ENCODE data around the gene IKZF3. TPM values are rescaled to one million over a fixed set of nuclear protein-coding genes. Genes with fewer than 3 reads are reported as not detected.

Gene IKZF3
- total RNA-seq, 2 donors from 2014 or later: 0.37 to 0.51 TPM

- DNase-seq (ENCODE audit: low spot score): no peak
- H3K27me3 ChIP-seq: peaks cover 3 to 5% of the 10 kb centered on the region in 2 donors
- H3K27ac ChIP-seq: no peak overlapping the region
- no peak for TF ChIP-seq CTCF (IDR thresholded peaks at IDR 0.05)
- H3K9me3 ChIP-seq: no peaks in the 10 kb centered on the region
- no peak overlapping the region for H3K4me3 ChIP-seq
- peaks cover 0 to 22% of the 10 kb centered on the region in 2 donors for H3K4me1 ChIP-seq
- H3K36me3 ChIP-seq: no peaks in the 10 kb centered on the region
These were observed 119.9 kb downstream of the IKZF3 start for GRCh38 chr17:39744075-39744835.

- no peak for TF ChIP-seq CTCF (IDR thresholded peaks at IDR 0.05)
- H3K36me3 ChIP-seq: no peaks in the 10 kb centered on the region
- no peak overlapping the region for H3K4me3 ChIP-seq
- H3K9me3 ChIP-seq: no peaks in the 10 kb centered on the region
- no peak for DNase-seq (ENCODE audit: low spot score)
- H3K27ac ChIP-seq: no peak overlapping the region
- peaks cover 4 to 5% of the 10 kb centered on the region in 2 donors for H3K27me3 ChIP-seq
- peaks cover 0 to 35% of the 10 kb centered on the region in 2 donors for H3K4me1 ChIP-seq
These were observed 121.2 kb downstream of the IKZF3 start for GRCh38 chr17:39742856-39743436.

- no peak overlapping the region for H3K4me3 ChIP-seq
- no peak for TF ChIP-seq CTCF (IDR thresholded peaks at IDR 0.05)
- H3K27me3 ChIP-seq: peaks cover 4 to 5% of the 10 kb centered on the region in 2 donors
- DNase-seq (ENCODE audit: low spot score): no peak
- H3K36me3 ChIP-seq: no peaks in the 10 kb centered on the region
- H3K27ac ChIP-seq: no peak overlapping the region
- H3K9me3 ChIP-seq: no peaks in the 10 kb centered on the region
- H3K4me1 ChIP-seq: peaks cover 0 to 39% of the 10 kb centered on the region in 2 donors
These were observed 121.8 kb downstream of the IKZF3 start for GRCh38 chr17:39742126-39742855.

GRCh38 chr17:39740357-39741111, 123.6 kb downstream of the IKZF3 start:
- H3K9me3 ChIP-seq: no peaks in the 10 kb centered on the region
- H3K27ac ChIP-seq: no peak overlapping the region
- peaks cover 4 to 5% of the 10 kb centered on the region in 2 donors for H3K27me3 ChIP-seq
- DNase-seq (ENCODE audit: low spot score): no peak
- peaks cover 0 to 39% of the 10 kb centered on the region in 2 donors for H3K4me1 ChIP-seq
- H3K36me3 ChIP-seq: no peaks in the 10 kb centered on the region
- peak overlapping the region in 1 of 2 donors; percentile 33 for H3K4me3 ChIP-seq
- TF ChIP-seq CTCF (IDR thresholded peaks at IDR 0.05): no peak

- no peak overlapping the region for H3K27ac ChIP-seq
- peaks cover 0 to 39% of the 10 kb centered on the region in 2 donors for H3K4me1 ChIP-seq
- no peaks in the 10 kb centered on the region for H3K36me3 ChIP-seq
- peak overlapping the region in 1 of 2 donors; percentile 33 for H3K4me3 ChIP-seq
- no peak for TF ChIP-seq CTCF (IDR thresholded peaks at IDR 0.05)
- H3K9me3 ChIP-seq: no peaks in the 10 kb centered on the region
- H3K27me3 ChIP-seq: peaks cover 4 to 5% of the 10 kb centered on the region in 2 donors
- DNase-seq (ENCODE audit: low spot score): no peak
These were observed 124.2 kb downstream of the IKZF3 start for GRCh38 chr17:39739885-39740356.

Data from right atrium auricular region (tissue), 2 donors.